WI38 (cell line): ENCODE results near the gene COL20A1.

Source experiments
- H3K4me3 ChIP-seq: 2 replicates; pipeline ENCODE4 v1.5.1; 2011; ENCODE audit warnings: low read depth, mild to moderate bottlenecking, control low read depth, low read length
- TF ChIP-seq, protein P1 (sequence below): IDR thresholded peaks from 2 replicates; pipeline ENCODE4 v1.5.1; 2012; ENCODE audit warnings: low read depth, mild to moderate bottlenecking, control low read depth, low read length

Gene COL20A1

DNA sequence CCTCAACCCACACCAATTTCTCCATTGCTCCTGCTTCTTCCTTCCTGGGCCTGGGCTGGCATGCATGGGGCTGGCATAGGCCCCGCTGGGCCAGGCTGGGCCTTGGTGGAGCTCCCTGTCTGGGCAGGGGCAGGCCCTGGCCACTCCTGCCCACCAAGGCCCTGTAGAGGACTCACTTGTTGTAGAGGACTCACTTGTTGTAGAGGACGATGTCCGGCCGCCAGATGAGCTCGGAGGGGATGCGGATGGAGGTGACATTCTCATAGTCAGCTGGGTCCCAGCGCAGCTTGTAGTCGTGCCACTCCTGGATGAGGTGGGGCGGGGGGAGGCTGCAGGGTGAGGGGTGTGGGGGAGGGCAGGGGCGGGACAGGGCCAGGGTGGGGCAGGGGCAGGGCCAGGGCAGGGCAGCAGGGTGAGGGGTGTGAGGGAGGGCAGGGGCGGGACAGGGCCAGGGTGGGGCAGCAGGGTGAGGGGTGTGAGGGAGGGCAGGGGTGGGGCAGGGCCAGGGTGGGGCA is 62.9 kb downstream of the COL20A1 start:
- H3K4me3 ChIP-seq, result no peak overlapping the region
- TF ChIP-seq, protein P1, sequence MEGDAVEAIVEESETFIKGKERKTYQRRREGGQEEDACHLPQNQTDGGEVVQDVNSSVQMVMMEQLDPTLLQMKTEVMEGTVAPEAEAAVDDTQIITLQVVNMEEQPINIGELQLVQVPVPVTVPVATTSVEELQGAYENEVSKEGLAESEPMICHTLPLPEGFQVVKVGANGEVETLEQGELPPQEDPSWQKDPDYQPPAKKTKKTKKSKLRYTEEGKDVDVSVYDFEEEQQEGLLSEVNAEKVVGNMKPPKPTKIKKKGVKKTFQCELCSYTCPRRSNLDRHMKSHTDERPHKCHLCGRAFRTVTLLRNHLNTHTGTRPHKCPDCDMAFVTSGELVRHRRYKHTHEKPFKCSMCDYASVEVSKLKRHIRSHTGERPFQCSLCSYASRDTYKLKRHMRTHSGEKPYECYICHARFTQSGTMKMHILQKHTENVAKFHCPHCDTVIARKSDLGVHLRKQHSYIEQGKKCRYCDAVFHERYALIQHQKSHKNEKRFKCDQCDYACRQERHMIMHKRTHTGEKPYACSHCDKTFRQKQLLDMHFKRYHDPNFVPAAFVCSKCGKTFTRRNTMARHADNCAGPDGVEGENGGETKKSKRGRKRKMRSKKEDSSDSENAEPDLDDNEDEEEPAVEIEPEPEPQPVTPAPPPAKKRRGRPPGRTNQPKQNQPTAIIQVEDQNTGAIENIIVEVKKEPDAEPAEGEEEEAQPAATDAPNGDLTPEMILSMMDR, result no peak

DNA sequence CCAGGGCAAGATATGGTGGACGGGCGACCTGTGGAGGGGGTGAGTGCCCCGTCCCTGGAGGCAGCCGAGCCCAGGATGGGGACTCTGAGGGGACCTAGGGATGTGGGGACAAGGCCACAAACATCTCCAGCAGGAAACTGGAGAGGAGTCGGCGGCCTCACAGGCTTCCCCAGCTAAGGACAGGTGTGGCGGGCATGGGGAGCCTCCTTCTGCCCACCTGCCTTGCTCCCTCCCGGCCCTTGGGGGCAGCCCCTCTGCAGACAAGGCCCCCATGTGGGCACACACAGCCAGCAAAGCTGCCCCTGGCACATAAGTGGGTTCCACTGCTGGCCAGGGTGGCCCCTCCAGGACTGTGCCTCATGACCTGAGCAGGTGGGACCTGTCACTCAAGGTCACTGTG is 63.5 kb downstream of the COL20A1 start:
- H3K4me3 ChIP-seq, result no peak overlapping the region
- TF ChIP-seq, protein P1, result no peak

DNA sequence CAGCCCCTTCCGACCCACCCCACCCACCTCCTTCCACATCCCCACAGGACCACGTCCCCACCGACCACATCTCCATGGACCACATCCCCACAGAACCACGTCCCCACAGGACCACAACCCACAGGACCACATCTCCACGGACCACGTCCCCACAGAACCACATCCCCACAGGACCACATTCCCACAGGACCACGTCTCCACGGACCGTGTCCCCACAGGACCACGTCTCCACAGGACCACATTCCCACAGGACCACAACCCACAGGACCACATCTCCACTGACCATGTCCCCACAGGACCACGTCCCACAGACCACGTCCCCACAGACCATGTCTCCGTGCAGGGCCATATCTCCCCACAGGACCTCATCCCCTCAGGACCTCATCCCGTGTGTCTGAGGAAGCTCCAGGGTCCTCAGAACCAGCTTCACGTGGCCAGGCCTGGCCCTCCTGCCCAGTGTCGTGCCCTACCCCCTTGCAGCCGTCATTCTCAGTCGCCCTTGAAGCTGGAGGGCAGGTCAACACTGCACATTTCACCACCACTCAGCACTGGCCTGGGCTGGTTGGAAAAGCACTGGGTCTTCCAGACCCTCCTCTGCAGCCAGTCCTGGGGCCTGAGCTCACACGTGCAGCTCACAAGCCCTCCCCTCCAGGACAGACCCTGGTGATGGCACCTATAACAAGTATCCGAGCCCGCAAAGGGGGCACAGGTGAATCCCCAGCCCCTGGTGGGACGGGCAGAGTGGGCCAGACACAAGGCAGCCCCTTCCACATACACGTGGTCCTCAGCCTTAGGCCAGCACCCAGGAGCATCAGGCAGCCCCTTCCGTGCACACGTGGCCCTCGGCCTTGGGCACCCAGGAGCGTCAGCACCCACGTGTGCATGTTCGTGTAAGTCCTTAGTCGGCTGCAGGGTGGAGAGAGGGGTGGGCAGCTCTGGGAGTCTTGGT is 64.2 kb downstream of the COL20A1 start:
- TF ChIP-seq, protein P1, result no peak
- no peak overlapping the region for H3K4me3 ChIP-seq

DNA sequence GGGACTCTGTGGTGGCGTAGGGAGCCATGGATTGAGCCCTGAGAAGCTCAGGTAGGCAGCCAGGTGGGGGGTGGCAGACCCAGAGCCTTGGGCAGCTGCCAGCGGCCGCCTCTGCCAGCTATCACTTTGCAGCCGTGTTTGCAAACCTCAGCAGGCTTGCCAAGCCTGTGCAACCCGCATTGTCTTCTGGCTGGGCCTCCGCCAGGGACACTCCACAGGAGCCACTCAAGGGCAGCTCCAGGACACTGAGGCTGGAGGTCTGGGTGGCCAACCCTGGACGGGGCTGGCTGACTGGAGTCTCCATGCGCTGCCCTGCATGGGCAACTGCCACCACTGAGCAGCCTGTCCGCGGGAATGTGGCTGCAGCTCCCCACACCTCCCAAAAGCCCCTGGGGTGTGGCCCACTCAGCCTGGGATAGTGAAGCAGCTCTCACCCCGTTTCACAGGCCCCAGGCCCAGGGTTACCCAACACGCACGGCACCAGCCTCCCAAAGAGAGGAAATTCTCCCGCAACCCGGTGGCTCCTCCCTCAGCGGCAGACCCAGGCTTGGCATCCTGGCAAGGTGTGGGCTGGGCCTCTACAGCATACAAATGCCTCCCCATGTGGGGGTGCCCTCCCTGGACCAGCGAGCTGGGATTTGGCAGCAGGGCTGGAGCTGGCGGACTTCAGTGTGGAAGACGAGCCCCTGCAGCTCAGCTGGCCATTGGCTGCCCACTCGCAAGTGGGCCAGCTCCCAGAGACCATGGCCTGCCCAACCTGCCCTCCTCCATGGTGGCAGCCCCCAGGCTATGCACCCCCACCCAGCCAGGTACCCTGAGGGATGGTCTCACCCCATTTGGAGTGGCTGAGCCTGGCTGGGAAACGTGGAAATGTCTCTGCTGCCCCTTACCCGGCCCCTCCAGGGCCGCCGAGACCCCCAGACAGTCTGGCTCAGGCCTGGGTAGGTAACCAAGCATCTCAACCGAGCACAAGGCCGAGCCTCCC is 65.2 kb downstream of the COL20A1 start:
- TF ChIP-seq, protein P1, result no peak
- H3K4me3 ChIP-seq, result no peak overlapping the region

DNA sequence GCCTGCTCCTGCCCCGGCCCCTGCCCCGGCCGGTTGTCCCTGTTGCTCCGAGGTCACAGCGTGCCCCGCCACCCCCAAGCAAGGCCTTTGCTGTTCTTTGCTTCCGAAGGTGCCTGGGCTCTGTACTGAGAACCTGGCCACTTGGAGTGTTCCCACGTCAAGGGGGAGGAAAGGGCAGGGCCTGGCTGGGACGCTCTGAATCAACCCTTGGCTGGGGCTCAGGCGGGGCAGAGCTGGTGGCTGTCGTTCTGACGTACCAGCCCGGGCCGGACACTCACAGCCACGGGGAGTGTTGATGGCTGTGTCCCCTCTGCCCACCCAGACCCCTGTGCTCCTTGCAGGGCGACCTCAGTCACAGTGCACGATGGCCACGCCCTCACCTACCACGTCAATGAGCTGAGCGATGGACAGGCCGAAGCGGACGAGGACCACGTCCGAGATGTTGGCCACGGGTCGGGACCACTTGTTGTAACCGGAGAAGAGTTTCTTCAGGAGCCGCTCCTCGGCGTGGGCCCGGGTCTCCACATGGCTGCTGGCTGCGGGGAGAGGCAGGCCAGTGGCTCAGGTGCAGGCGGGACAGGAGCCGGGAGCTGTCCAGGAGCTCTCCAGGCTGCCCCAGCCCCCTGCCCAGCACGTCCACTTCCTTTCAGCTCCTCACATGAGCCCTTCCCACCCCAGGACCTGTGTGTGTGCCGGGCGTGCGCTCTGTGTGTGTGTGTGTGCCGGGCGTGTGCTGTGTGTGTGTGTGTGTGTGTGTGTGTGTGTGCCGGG is 66.4 kb downstream of the COL20A1 start:
- no peak overlapping the region for H3K4me3 ChIP-seq
- TF ChIP-seq, protein P1, result no peak

DNA sequence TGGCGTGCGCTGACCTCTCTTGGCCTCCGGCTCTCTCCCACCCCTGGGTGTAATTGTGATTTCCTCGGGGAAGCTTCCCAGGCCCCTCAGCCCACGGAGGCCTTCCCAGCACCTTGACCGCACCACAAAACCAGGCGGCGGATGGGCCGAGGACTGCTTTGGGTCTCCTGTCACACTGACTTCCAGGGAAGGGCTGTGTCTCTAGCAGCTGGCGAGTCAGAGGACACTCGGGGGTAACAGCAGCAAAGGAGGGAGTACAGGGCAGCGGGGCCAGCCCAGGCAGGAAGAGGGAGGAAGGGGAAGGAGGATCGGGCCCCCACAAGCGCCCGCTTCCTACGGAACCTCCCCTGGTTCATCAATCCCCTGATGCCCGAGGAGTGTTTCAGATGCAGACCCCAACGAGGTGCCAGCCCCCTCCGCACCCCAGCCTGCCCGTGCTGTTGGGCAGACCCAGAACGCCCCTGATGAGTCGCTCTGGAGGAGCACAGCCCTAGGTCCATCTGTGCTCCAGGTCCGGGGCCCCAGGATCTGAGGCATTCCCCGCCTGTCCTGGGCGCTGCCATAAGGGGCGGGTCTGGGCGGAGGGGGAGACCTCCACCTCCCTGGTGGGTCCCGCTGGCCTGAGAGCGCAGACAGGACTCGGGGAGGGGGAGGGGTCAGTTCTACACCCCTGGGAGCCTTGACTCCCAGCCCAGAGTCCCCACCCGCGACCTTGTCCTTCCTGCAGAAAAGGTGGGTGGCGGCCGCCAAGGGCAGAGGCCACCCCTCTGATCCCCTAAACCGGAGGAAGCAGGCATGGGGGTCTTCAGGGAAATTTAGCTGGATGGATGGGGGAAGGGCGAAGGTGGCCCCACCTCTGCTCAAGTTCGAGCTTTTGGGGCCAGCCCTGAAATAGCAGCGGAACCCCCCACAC is 67.2 kb downstream of the COL20A1 start:
- TF ChIP-seq, protein P1, result no peak
- H3K4me3 ChIP-seq, result no peak overlapping the region
